ENCODE measurements around the gene ZNF436. TPM values are rescaled to one million over a fixed set of nuclear protein-coding genes. Genes with fewer than 3 reads are reported as not detected.

Gene ZNF436
- total and polyA plus RNA-seq, 9 of the 15 experiments (the other 6 are each of a cell fraction or from before 2014, with no cell fraction given) = 2.1 to 11.3 (median 6.8) TPM

DNA sequence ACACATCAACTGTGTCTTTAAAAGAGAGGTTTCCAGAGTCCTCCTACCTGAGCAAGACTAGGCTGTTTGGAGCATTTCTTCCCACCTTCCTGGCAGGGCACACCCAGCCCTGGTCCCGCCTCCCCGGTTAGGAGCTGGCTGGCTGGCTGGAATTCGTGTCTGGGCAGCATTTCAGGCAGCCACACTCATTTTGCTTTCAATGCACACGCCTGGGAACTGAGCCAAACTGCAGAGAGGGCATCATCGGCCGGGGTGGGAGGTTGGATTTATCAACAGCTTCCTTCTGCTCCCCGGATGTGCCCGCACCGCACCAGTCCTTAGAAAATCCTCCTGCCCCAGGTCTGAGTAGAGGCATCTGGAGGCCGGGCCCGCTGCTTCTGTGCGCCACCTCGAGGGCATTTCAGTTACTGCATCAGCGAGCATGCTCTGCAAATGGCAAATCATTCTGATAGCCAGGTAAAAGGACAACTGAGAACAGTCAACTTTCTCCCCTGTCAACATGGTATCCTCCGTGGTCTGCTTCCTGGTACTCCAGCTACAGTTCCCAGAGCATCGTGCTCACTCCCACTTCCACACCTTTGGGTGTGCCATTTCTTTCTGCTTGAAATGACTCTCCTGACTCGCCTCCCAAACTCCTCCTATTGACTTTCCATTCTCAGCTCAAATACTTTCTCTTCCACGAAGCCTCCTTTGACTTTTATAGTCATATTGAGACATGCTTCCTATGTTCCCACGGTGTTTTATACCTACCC is 34.3 kb upstream of the ZNF436 start (continued):
- TF ChIP-seq ZNF24 (IDR thresholded peaks at IDR 0.05) (peak; percentile 53; the same call in 1 of the 2 replicates), FOXJ2 (tag; IDR thresholded peaks at IDR 0.05) (no peak), ZNF408 (CRISPR knock-in tag; IDR thresholded peaks at IDR 0.05; ENCODE audit: low read depth) (no peak), ZNF77 (CRISPR knock-in tag; IDR thresholded peaks at IDR 0.05) (no peak), PRPF4 (IDR thresholded peaks at IDR 0.05; ENCODE audit: insufficient read depth, low read depth, low read length, poor library complexity, severe bottlenecking) (no peak), NFATC3 (IDR thresholded peaks at IDR 0.05) (no peak), SRF (CRISPR knock-in tag; IDR thresholded peaks at IDR 0.05) (peak in 1 of 2 experiments; percentile 12; a peak in 1 of 4 replicates), ZKSCAN1 (IDR thresholded peaks at IDR 0.05; ENCODE audit: low read depth, low read length) (peak; percentile 60; the same call in 1 of the 2 replicates), SMARCC2 (IDR thresholded peaks at IDR 0.05; ENCODE audit: low read depth) (no peak), ZNF79 (CRISPR knock-in tag; IDR thresholded peaks at IDR 0.05; ENCODE audit: low read depth) (no peak), ATF1 (CRISPR knock-in tag; IDR thresholded peaks at IDR 0.05) (no peak), ATF1 (tag; IDR thresholded peaks at IDR 0.05) (peak; percentile 50), NELFE (IDR thresholded peaks at IDR 0.05; ENCODE audit: insufficient read depth, insufficient read length) (no peak), CSDE1 (IDR thresholded peaks at IDR 0.05) (no peak), RFX7 (CRISPR knock-in tag; IDR thresholded peaks at IDR 0.05) (no peak), ZNF707 (CRISPR knock-in tag; conservative IDR thresholded peaks at IDR 0.05) (no peak)
- TF ChIP-seq, protein P1, sequence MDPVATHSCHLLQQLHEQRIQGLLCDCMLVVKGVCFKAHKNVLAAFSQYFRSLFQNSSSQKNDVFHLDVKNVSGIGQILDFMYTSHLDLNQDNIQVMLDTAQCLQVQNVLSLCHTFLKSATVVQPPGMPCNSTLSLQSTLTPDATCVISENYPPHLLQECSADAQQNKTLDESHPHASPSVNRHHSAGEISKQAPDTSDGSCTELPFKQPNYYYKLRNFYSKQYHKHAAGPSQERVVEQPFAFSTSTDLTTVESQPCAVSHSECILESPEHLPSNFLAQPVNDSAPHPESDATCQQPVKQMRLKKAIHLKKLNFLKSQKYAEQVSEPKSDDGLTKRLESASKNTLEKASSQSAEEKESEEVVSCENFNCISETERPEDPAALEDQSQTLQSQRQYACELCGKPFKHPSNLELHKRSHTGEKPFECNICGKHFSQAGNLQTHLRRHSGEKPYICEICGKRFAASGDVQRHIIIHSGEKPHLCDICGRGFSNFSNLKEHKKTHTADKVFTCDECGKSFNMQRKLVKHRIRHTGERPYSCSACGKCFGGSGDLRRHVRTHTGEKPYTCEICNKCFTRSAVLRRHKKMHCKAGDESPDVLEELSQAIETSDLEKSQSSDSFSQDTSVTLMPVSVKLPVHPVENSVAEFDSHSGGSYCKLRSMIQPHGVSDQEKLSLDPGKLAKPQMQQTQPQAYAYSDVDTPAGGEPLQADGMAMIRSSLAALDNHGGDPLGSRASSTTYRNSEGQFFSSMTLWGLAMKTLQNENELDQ (CRISPR knock-in tag; IDR thresholded peaks at IDR 0.05; ENCODE audit: borderline replicate concordance) = 0 out of 2 replicates have a peak, but pooled peaks have one; percentile 56
- TF ChIP-seq, protein P2, sequence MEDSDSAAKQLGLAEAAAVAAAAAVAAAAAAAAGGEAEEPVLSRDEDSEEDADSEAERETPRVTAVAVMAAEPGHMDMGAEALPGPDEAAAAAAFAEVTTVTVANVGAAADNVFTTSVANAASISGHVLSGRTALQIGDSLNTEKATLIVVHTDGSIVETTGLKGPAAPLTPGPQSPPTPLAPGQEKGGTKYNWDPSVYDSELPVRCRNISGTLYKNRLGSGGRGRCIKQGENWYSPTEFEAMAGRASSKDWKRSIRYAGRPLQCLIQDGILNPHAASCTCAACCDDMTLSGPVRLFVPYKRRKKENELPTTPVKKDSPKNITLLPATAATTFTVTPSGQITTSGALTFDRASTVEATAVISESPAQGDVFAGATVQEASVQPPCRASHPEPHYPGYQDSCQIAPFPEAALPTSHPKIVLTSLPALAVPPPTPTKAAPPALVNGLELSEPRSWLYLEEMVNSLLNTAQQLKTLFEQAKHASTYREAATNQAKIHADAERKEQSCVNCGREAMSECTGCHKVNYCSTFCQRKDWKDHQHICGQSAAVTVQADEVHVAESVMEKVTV (CRISPR knock-in tag; IDR thresholded peaks at IDR 0.05) = peak; percentile 84
- TF ChIP-seq, protein P3, sequence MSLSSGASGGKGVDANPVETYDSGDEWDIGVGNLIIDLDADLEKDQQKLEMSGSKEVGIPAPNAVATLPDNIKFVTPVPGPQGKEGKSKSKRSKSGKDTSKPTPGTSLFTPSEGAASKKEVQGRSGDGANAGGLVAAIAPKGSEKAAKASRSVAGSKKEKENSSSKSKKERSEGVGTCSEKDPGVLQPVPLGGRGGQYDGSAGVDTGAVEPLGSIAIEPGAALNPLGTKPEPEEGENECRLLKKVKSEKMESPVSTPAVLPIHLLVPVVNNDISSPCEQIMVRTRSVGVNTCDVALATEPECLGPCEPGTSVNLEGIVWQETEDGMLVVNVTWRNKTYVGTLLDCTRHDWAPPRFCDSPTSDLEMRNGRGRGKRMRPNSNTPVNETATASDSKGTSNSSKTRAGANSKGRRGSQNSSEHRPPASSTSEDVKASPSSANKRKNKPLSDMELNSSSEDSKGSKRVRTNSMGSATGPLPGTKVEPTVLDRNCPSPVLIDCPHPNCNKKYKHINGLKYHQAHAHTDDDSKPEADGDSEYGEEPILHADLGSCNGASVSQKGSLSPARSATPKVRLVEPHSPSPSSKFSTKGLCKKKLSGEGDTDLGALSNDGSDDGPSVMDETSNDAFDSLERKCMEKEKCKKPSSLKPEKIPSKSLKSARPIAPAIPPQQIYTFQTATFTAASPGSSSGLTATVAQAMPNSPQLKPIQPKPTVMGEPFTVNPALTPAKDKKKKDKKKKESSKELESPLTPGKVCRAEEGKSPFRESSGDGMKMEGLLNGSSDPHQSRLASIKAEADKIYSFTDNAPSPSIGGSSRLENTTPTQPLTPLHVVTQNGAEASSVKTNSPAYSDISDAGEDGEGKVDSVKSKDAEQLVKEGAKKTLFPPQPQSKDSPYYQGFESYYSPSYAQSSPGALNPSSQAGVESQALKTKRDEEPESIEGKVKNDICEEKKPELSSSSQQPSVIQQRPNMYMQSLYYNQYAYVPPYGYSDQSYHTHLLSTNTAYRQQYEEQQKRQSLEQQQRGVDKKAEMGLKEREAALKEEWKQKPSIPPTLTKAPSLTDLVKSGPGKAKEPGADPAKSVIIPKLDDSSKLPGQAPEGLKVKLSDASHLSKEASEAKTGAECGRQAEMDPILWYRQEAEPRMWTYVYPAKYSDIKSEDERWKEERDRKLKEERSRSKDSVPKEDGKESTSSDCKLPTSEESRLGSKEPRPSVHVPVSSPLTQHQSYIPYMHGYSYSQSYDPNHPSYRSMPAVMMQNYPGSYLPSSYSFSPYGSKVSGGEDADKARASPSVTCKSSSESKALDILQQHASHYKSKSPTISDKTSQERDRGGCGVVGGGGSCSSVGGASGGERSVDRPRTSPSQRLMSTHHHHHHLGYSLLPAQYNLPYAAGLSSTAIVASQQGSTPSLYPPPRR (CRISPR knock-in tag; IDR thresholded peaks at IDR 0.05; ENCODE audit: borderline replicate concordance) = no peak
